Measurements from ENCODE around the gene AGAP1.

- no peak for TF ChIP-seq CTCF (IDR thresholded peaks at IDR 0.05 in 8 of 11, conservative IDR thresholded peaks at IDR 0.05 in 3 of 11)
- TF ChIP-seq POLR2AphosphoS5 (IDR thresholded peaks at IDR 0.05), result no peak
Measured at GRCh38 chr2:235510318-235510717, 16.5 kb downstream of the AGAP1 start.

Measured in spleen (tissue), 7 donors.